GM18951 (cell line): Measurements from ENCODE around the gene BPI.
"Not testable (repeated sequence)": the region's sequence is repeated elsewhere in the genome, so short reads cannot be mapped to it uniquely, and the experiment has no call there.

Experiments used
- POLR2A ChIP-seq: IDR thresholded peaks from 4 replicates; pipeline ENCODE4 v1.6.1; 2011; ENCODE audit warnings: mild to moderate bottlenecking; ENCODE audit not compliant: insufficient read length, insufficient read depth; ENCODE audit errors: extremely low read depth
- in situ Hi-C: fragments of 300-500 bp; cut with MboI; formaldehyde crosslinking; loops from one replicate; pipeline ENCODE4 v1.12.0; 2022; ENCODE audit warnings: low sequenced_read_pairs, mixed read lengths, inconsistent platforms; ENCODE audit not compliant: unreplicated experiment

Gene BPI

DNA sequence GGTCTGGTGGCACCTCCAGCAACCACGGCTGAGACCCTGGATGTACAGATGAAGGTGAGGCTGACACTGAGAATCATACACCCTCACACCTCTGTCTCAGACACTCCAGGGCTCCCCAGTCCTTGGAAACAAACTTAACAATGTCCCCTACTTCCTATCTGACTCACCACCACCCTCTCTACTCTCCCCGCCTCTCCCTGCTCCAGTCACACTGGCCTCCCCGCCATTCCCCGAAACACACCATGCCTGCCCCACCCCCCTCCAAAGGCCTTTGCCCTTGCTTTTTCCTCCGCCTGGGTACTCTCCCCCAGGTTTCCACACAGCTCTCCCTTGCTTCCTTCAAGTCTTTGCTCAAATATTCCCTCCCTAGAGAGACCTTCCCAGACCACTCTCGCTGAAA, 16.3 kb downstream of the BPI start:
- in situ Hi-C loops = no loop called here
- no peak for TF ChIP-seq POLR2A

DNA sequence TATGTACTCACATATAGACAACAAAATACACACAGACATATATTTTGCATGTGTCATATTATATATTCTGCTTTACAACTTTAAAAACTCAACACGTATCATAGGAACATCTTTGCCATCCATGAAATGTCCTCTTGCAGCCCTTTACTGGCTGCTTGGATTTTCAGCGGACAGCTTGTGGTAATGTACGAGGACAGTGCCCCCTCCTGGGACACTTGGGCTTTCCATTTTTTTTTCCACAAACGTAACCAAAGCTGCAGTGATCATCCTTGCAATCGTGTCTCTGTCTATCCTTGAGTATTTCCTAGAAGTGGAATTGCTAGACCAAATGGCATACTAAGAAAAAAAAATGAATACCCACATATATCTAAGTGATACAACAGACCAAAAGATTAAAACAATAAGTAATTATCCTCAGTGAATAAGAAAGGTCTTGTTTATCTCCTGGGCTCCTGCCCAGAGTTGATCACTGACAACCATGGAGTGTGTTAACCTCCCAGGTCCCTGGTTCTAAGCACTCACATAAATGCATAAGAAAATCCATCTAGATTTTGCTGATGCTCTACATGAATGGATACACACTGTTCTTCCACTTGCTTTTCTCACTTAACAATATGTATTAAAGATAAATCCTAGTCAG, 18.1 kb downstream of the BPI start:
- TF ChIP-seq POLR2A = no peak
- in situ Hi-C loops = no loop called here

DNA sequence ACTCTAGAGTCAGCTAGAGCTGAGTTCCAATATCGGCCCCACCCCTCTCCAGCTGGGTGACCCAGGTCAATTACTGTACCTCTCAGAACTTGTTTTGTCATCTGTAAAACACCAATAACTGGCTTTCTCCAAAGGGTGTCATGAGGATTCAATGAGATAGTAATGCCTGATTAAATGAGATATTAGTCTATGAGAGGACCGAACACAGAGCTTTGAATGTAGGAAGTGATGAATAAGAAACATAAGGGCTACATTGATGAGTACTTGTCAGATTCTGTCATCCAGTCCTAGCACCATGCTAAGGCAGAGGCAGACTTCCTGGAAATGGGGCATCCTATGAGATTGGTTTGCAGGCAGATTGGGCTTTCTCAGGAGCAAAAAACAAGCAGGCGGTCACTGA, 20.2 kb downstream of the BPI start:
- in situ Hi-C loops = no loop called here
- no peak for TF ChIP-seq POLR2A

DNA sequence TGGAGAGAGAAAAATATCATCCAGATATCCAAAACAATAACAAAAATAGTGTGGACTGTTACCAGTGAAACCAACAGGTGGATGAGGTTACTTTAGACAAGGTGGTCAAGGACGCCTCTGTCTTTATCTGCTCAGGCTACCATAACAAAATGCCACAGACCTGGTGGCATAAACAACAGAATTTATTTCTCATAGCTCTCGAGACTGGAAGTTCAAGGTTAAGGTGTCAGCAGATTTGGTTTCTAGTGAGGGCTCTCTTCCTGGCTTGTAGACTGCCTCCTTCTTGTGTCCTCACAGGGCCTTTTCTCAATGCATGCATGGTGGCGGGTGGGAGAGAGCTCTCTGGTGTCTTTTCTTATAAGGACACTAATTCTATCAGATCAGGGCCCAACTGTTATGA, 21.2 kb downstream of the BPI start:
- no peak for TF ChIP-seq POLR2A
- in situ Hi-C loops = no loop called here

DNA sequence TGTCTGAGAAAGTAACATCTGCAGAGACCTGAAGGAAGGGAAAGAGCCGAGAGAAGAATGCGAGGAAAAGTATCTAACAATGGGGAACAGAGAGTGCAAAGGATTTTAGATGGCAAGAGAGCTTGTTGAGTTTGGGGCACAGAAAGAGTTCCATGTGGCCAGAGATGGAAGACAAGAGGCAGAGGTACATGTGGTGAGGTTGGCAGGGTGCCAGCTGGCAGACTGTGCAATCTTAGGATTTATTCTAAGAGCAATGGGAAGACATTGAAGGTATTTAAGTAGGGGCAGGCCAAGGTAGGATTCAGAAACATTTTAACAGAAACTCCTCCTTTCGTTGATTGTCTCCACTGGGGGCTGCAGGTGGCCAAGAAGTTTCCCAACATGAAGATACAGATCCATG, 21.9 kb downstream of the BPI start:
- TF ChIP-seq POLR2A = no peak
- in situ Hi-C loops = no loop called here

DNA sequence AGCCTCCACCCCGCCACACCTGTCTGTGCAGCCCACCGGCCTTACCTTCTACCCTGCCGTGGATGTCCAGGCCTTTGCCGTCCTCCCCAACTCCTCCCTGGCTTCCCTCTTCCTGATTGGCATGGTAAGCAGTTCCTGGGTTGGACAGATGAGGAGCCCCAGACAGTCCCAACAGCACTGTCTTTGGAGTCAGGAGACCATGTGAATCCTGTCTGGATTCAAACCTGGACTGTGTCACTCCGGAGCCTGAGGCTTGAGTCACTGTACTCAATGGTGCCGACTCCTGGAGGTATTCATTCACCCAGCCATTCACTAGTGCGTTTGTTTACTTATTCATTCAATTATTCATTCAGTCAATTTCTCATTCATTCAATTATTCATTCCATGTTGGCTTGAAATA, 22.4 kb downstream of the BPI start:
- no peak for TF ChIP-seq POLR2A
- in situ Hi-C loops = no loop called here

DNA sequence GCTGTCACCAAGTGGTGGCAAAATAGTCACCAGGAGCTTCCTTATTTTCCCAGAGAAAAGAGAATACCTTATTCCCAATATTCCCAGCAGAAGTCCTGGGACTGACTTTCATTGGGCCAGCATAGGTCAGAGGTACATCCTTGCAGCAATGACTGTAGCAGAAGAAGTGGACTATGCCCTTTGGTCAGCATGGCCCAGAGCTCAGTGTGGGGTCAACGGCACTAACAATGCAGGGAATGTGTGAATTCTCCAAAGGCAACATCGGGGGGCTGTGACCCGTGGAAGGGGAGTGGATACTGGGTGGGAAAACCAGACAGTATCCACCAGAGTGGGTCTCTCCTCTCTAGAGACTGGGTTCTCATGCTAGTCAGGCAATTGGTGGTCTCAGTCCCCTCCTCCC, 26.7 kb downstream of the BPI start:
- TF ChIP-seq POLR2A = no peak
- in situ Hi-C loops = no loop called here

DNA sequence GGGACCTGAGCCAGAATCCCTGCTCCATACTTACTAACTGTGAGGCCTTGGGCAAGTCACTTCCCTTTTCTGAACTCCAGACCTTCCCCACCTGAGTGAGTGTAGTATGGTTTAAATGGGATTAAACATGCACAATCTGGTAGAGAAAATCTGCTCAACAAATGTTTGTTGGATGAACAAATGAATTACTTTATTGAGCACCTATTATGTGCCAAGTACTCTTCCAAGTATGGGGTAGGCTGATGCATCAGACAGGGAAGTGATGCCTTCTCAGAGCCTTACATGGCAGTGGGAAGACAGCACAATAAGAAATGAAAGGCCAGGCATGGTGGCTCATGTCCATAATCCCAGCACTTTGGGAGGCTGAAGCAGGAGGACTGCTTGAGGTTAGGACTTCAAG, 27.3 kb downstream of the BPI start:
- TF ChIP-seq POLR2A = no peak
- in situ Hi-C loops = no loop called here

DNA sequence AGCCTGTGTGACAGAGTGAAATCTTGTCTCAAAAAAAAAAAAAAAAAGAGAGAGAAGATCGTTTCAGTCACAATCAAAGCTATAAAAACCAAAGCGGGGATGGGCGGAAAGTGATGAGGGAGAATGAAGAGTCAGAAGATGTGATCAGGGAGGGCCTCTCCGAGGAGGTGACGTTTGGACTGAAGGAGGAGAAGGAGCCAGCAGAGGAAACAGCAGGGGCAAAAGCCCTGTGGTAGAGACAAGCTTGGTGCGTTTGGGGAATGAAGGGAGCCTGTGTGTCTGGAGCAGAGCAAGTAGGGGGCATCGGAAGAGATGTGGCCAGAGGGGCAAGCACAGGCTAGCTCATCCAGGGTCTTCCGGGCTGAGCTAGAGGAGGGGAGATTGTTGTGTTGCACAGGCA, 27.9 kb downstream of the BPI start:
- TF ChIP-seq POLR2A = no peak
- in situ Hi-C loops = no loop called here

DNA sequence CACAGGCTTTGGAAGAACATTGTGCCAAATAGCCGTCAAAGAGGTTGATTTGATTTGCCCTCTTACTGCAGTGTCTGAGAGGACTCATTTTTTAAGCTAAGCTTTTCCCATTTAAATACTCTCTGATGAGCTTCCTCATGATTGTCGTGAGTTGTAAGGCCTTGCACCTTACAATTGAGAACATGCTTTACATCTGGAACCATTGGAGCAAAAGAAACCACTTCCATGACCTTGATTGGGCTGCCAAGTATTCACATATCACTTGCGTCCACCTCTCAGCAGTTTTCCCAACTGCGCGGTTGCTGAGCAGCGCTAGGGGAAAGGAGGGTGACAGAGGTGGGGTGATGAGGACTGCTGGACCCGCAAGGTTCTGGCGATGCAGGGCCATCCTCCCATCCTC, 30.1 kb downstream of the BPI start:
- in situ Hi-C loops = no loop called here
- TF ChIP-seq POLR2A = no peak

DNA sequence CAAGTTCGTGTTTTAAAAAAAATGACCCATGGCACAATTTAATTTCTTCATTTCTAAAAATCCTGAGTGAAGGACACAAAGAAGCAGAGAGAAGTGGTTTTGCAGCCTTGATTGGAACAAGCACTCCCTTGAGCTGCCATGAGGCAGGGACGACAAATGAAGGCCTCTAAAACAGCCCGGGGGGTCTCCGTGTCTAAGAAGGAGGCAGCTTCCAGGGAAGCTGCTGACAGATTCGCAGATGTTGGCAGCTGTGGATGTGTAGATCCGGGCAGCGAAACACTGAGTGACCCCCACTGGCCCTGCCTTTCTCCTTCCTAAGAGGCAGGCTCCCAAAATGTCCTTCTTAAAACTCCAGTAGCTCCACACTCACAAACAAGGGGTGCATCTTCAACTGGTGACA, 32.8 kb downstream of the BPI start:
- in situ Hi-C loops = no loop called here

DNA sequence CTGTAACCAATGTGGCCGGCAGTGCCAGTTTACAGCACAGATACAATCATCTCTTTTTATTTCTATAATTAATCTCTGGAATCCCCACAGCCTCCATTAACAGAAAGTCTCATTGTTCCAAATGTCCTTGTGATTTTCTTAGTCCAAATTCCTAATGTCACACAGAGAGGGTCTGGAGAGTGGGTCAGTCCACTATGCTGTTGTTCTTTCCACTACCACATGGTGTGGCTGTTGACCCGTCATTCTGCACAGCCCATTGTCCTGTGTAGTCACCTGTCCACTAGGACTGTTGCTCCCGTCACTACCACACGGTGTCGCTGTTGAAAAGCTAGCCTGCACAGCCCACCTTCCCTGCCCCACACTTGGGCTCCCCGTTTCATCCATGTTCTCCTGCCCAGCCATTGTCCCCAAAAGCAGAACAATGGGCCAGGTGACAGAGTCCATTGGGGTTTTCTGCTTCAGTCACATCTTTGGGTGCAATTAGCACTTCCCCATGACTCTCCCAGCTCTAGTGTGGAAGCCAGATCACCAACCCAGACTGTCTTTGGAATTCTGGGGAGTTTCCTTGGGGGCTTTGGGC, 33.7 kb downstream of the BPI start:
- in situ Hi-C loops = no loop called here
- no peak for TF ChIP-seq POLR2A

More for the DNA sequence above, 32.8 kb downstream of the BPI start:
- no peak for TF ChIP-seq POLR2A

DNA sequence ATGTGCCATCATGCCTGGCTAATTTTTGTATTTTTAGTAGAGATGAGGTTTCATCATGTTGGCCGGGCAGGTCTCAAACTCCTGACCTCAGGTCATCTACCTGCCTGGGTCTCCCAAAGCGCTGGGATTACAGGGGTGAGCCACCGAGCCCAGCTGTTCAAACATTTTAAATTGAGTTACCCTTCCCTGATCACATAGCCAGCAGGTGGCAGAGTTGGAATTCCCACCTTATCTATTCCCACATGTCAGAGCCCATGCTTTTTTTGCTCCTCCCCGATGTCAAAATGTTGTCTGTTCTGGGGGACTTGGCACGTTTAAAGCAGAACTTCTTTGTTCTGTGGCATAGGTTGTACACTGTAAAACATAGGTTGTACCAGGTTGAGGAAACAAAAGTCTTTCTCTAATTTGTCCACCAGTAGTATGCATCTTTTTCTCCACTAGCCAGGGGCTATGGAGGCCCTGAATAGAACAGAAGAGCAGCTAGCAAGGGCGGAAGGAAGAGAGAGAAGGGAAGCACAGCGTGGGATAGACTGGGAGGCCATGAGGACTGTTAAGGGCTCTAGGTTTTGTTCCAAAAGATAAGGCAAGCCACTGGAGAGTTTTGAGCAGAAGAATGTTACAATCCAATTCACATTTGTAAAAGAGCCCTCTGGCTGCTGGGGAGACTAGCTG, 35.0 kb downstream of the BPI start:
- in situ Hi-C loops = no loop called here
- no peak for TF ChIP-seq POLR2A

DNA sequence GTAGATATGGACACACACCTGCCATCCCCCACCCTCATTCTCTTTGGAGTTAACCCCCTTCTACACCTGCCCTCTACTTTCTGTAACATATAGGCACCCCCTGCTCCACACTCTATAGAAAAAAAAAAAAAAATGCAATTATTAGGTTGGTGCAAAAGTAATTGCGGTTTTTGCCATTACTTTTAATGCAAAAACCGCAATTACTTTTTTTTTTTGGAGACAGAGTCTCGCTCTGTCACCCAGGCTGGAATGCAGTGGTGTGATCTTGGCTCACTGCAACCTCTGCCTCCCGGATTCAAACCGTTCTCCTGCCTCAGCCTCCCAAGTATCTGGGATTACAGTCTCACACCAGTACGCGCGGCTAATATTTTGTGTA, 35.6 kb downstream of the BPI start:
- in situ Hi-C loops = not testable (repeated sequence)
